Transverse colon (tissue), 3 donors: ENCODE data around the gene ENDOV.

Source experiments
- EP300 ChIP-seq: sonication (generic); formaldehyde crosslinking; IDR thresholded peaks from one replicate; pipeline ENCODE4 v1.6.1; 2017; ENCODE audit warnings: antibody characterized with exemption, low read depth
- POLR2A ChIP-seq: fragments of 450-650 bp; IDR thresholded peaks from one replicate; pipeline ENCODE4 v1.6.1; 2016; ENCODE audit warnings: antibody characterized with exemption, mild to moderate bottlenecking, moderate library complexity
- POLR2AphosphoS5 ChIP-seq, 3 donors: sonication (generic); formaldehyde crosslinking; IDR thresholded peaks; one replicate each; pipeline ENCODE4 v1.6.1; 2016; ENCODE audit warnings: antibody characterized with exemption in 3 of 3

- TF ChIP-seq POLR2AphosphoS5 (IDR thresholded peaks at IDR 0.05) (no peak), EP300 (no peak), POLR2A (no peak)
These were observed 3.6 kb downstream of the ENDOV start for GRCh38 chr17:80418589-80418988.
